Testis (tissue), 3 donors: ENCODE results near the gene ASXL1. TPM values are rescaled to one million over a fixed set of nuclear protein-coding genes. Genes with fewer than 3 reads are reported as not detected.
"Not testable (repeated sequence)": the region's sequence is repeated elsewhere in the genome, so short reads cannot be mapped to it uniquely, and the experiment has no call there.

ENCODE experiments used
- DNase-seq: peaks from one replicate; pipeline ENCODE4 v3.0.0-alpha.2; 2019
- H3K27ac ChIP-seq, 2 donors: fragments of 200-600 bp; sonication (generic); one replicate each; pipeline ENCODE4 v1.5.1; 2019
- H3K27me3 ChIP-seq: fragments of 200-600 bp; sonication (generic); one replicate; pipeline ENCODE4 v1.5.1; 2019
- H3K36me3 ChIP-seq: fragments of 200-600 bp; sonication (generic); one replicate; pipeline ENCODE4 v1.5.1; 2017; ENCODE audit warnings: low read depth; ENCODE audit errors: missing control alignments
- H3K4me1 ChIP-seq: fragments of 200-600 bp; sonication (generic); one replicate; pipeline ENCODE4 v1.5.1; 2019
- H3K4me3 ChIP-seq, 2 donors: fragments of 200-600 bp; sonication (generic); one replicate each; pipeline ENCODE4 v1.5.1; 2017 to 2019
- H3K9me3 ChIP-seq: fragments of 200-600 bp; sonication (generic); one replicate; pipeline ENCODE4 v1.5.1; 2017
- POLR2A ChIP-seq: fragments of 450-650 bp; IDR thresholded peaks from one replicate; pipeline ENCODE4 v1.6.1; 2017; ENCODE audit warnings: antibody characterized with exemption, mild to moderate bottlenecking, moderate library complexity
- WGBS, 2 donors: methylation state at CpG; one replicate each; pipeline ENCODE4 v1.1.5; 2018; 5-methylcytosine and 5-hydroxymethylcytosine counted together
- intact Hi-C: fragments of 100-400 bp; cut with DNase I; formaldehyde crosslinking; loops from one replicate; pipeline ENCODE4 v1.15.1; 2023; ENCODE audit warnings: low total_unique reads
- polyA plus RNA-seq: library from polyadenylated mRNA; stranded (reverse); fragments of 350-450 nt; fragmentation: Illumina TruSeq; extraction: RNeasy Lipid Tissue Mini Kit (QIAGEN cat#74804); gene quantifications from one replicate; pipeline ENCODE4 v1.2.3, GENCODE V29; 2014; ENCODE audit warnings: low read depth, low replicate concordance; ENCODE audit not compliant: insufficient read depth
- total RNA-seq, 2 donors: library from RNA; depleted of rRNA; stranded (reverse); fragments of >200 nt; gene quantifications; one replicate each; pipeline ENCODE4 v1.2.3, GENCODE V29; 2016
- TF ChIP-seq, protein P1 (sequence below), 3 experiments: fragments of 450-650 bp in 2 of 3; fragments of 200-600 bp in 1 of 3; sonication (generic) in 1 of 3; IDR thresholded peaks; one replicate each; pipeline ENCODE4 v1.5.1; 2016 to 2019; ENCODE audit warnings: antibody characterized with exemption in 3 of 3, mild to moderate bottlenecking in 2 of 3, moderate library complexity in 1 of 3

The ASXL1 gene
- total and polyA plus RNA-seq, 3 donors from 2014 or later, result 101 to 161 (median 125) TPM

- intact Hi-C loops, result loop anchor here (10.0 kb wide), 1 partner anchor 138 kb away; no protein-coding TSS in a partner anchor
- WGBS, 2 donors, result 44 to 45% methylated on average over 5 of the region's 5 CpGs
These were observed 21.2 kb upstream of the ASXL1 start for GRCh38 chr20:32336918-32337347.

GRCh38 chr20:32337937-32338661, 20.0 kb upstream of the ASXL1 start:
- 90 to 95% methylated on average over 11 of the region's 11 CpGs for WGBS, 2 donors
- intact Hi-C loops, result loop anchor here (10.0 kb wide), 1 partner anchor 137 kb away; no protein-coding TSS in a partner anchor

More at GRCh38 chr20:32336918-32337347, 21.2 kb upstream of the ASXL1 start:
- no peak for DNase-seq
- Histone ChIP-seq H3K27me3 (no peaks in the 10 kb centered on the region), H3K4me1 (no peaks in the 10 kb centered on the region), H3K4me3 (no peak overlapping the region), H3K9me3 (no peaks in the 10 kb centered on the region), H3K27ac (no peak overlapping the region), H3K36me3 (no peaks in the 10 kb centered on the region)
- TF ChIP-seq, protein P1, sequence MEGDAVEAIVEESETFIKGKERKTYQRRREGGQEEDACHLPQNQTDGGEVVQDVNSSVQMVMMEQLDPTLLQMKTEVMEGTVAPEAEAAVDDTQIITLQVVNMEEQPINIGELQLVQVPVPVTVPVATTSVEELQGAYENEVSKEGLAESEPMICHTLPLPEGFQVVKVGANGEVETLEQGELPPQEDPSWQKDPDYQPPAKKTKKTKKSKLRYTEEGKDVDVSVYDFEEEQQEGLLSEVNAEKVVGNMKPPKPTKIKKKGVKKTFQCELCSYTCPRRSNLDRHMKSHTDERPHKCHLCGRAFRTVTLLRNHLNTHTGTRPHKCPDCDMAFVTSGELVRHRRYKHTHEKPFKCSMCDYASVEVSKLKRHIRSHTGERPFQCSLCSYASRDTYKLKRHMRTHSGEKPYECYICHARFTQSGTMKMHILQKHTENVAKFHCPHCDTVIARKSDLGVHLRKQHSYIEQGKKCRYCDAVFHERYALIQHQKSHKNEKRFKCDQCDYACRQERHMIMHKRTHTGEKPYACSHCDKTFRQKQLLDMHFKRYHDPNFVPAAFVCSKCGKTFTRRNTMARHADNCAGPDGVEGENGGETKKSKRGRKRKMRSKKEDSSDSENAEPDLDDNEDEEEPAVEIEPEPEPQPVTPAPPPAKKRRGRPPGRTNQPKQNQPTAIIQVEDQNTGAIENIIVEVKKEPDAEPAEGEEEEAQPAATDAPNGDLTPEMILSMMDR (IDR thresholded peaks at IDR 0.05), result peak in 2 of 3 experiments; percentile 47 to 49
- TF ChIP-seq POLR2A, result no peak

DNA sequence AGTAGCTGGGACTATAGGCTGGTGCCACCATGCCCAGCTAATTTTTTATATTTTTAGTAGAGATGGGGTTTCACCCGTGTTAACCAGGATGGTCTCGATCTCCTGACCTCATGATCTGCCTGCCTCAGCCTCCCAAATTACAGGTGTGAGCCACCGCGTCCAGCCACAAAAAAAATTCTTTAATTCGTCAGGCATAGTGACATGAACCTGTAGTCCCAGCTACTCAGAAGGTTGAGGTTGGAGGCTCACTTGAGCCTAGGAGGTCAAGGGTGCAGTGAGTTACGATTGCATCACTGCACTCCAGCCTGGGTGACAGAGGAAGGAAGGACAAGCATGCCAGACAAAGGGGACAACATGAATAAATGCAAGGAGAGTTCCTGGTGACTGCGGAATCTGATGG, 19.5 kb upstream of the ASXL1 start:
- Histone ChIP-seq H3K27me3 (no peaks in the 10 kb centered on the region), H3K4me1 (no peaks in the 10 kb centered on the region), H3K27ac (no peak overlapping the region), H3K4me3 (no peak overlapping the region), H3K9me3 (no peaks in the 10 kb centered on the region), H3K36me3 (no peaks in the 10 kb centered on the region)
- intact Hi-C loops, result loop anchor here (10.0 kb wide), 1 partner anchor 136 kb away; no protein-coding TSS in a partner anchor
- no peak for TF ChIP-seq POLR2A
- TF ChIP-seq, protein P1 (IDR thresholded peaks at IDR 0.05), result no peak
- 93 to 95% methylated on average over 7 of the region's 7 CpGs for WGBS, 2 donors
- DNase-seq, result no peak

More at GRCh38 chr20:32337937-32338661, 20.0 kb upstream of the ASXL1 start:
- Histone ChIP-seq H3K27ac (no peak overlapping the region), H3K36me3 (no peaks in the 10 kb centered on the region), H3K4me1 (no peaks in the 10 kb centered on the region), H3K4me3 (no peak overlapping the region), H3K27me3 (no peaks in the 10 kb centered on the region), H3K9me3 (no peaks in the 10 kb centered on the region)
- DNase-seq, result no peak
- no peak for TF ChIP-seq POLR2A
- TF ChIP-seq, protein P1 (IDR thresholded peaks at IDR 0.05), result no peak

DNA sequence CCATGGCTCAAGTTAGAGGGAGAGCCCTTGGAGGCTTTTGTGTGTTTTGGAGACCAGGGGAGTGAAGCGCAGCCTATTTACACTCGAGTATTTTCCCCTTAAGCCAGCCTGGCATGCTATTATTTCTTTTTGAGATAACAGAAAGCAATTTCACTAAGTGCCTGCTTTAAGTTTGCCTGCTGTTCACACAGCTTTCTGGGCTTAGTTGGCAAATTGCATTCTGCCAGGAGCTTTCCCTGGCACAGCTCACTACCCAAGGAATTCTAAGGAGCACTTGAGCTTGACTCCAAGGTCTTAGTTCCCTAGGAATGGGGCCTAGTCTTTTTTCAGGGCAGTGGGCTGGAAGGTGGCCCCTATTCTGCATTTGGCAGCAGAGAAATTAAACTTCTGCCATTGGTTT, 19.0 kb upstream of the ASXL1 start:
- Histone ChIP-seq H3K4me1 (no peaks in the 10 kb centered on the region), H3K9me3 (no peaks in the 10 kb centered on the region), H3K36me3 (no peaks in the 10 kb centered on the region), H3K27me3 (no peaks in the 10 kb centered on the region), H3K4me3 (no peak overlapping the region), H3K27ac (no peak overlapping the region)
- intact Hi-C loops, result loop anchor here (10.0 kb wide), 1 partner anchor 136 kb away; no protein-coding TSS in a partner anchor
- TF ChIP-seq POLR2A, result no peak
- TF ChIP-seq, protein P1 (IDR thresholded peaks at IDR 0.05), result no peak
- WGBS, 2 donors, result 75 to 77% methylated on average over 2 of the region's 2 CpGs
- DNase-seq, result no peak

DNA sequence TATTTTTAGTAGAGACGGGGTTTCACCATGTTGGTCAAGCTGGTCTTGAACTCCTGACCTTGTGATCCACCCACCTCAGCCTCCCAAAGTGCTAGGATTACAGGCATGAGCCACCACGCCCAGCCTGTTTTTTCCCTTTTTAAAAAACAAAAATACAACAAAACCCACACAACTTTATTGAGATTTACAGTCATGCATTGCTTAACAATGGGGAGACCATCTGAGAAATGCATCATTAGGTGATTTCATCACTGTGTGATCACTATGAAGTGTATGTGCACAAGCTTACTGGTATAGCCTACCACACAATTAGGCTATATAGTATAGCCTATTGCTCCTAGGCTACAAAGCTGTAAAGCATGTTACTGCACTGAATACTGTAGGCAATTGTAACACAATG, 17.1 kb upstream of the ASXL1 start:
- H3K36me3 ChIP-seq, H3K4me1 ChIP-seq, H3K9me3 ChIP-seq, DNase-seq, H3K27ac ChIP-seq, intact Hi-C loops, H3K4me3 ChIP-seq, H3K27me3 ChIP-seq: not testable (repeated sequence)
- 81 to 89% methylated on average over 2 of the region's 2 CpGs for WGBS, 2 donors
